Fibroblast of lung (primary cell): ENCODE results near the gene MOSMO. TPM values are rescaled to one million over a fixed set of nuclear protein-coding genes. Genes with fewer than 3 reads are reported as not detected.

Experiments
- DNase-seq, 2 donors: peaks; one replicate each; pipeline versions ENCODE4 v3.0.0 to v3.0.0-alpha.2; 2010; ENCODE audit warnings: low read depth in 2 of 2
- H2AFZ ChIP-seq: 2 replicates; pipeline ENCODE4 v1.5.1; 2012; ENCODE audit warnings: low read length, control low read depth, inconsistent platforms
- H3K27ac ChIP-seq: 2 replicates; pipeline ENCODE4 v1.5.1; 2011; ENCODE audit warnings: low read length, control low read depth; ENCODE audit not compliant: insufficient read depth
- H3K27me3 ChIP-seq: 2 replicates; pipeline ENCODE4 v1.5.1; 2011; ENCODE audit warnings: mild to moderate bottlenecking, low read length; ENCODE audit not compliant: control insufficient read depth, insufficient read depth
- H3K36me3 ChIP-seq: 2 replicates; pipeline ENCODE4 v1.5.1; 2011; ENCODE audit warnings: low read length; ENCODE audit not compliant: control insufficient read depth, insufficient read depth
- H3K4me1 ChIP-seq: 2 replicates; pipeline ENCODE4 v1.5.1; 2011; ENCODE audit warnings: low read length; ENCODE audit not compliant: control insufficient read depth, insufficient read depth; ENCODE audit errors: extremely low read depth
- H3K4me2 ChIP-seq: 2 replicates; pipeline ENCODE4 v1.5.1; 2011; ENCODE audit warnings: low read length, control low read depth; ENCODE audit not compliant: insufficient read depth; ENCODE audit errors: extremely low read depth
- H3K4me3 ChIP-seq, 4 experiments: fragments of 200-600 bp in 1 of 4; sonication (generic) in 1 of 4; replicated peaks in 1 of 4; 2 replicates each; pipeline ENCODE4 v1.5.1; 2011 to 2016; ENCODE audit warnings: low read length in 4 of 4, low read depth in 3 of 4, mild to moderate bottlenecking in 3 of 4, control low read depth in 2 of 4, inconsistent platforms in 1 of 4, mixed read lengths in 1 of 4; ENCODE audit not compliant: insufficient read depth in 1 of 4; ENCODE audit errors: control extremely low read depth in 1 of 4
- H3K79me2 ChIP-seq: 2 replicates; pipeline ENCODE4 v1.5.1; 2012; ENCODE audit warnings: mild to moderate bottlenecking, low read length, inconsistent platforms; ENCODE audit not compliant: control insufficient read depth, insufficient read depth
- H3K9ac ChIP-seq: 2 replicates; pipeline ENCODE4 v1.5.1; 2011; ENCODE audit warnings: mild to moderate bottlenecking, low read length, control low read depth; ENCODE audit not compliant: insufficient read depth
- H3K9me3 ChIP-seq: 2 replicates; pipeline ENCODE4 v1.5.1; 2012; ENCODE audit warnings: low read depth, low read length; ENCODE audit not compliant: control insufficient read depth, insufficient read depth
- H4K20me1 ChIP-seq: 2 replicates; pipeline ENCODE4 v1.5.1; 2011; ENCODE audit warnings: low read length; ENCODE audit not compliant: control insufficient read depth, insufficient read depth; ENCODE audit errors: extremely low read depth
- CTCF ChIP-seq, 2 donors: IDR thresholded peaks in 1 of 2; conservative IDR thresholded peaks in 1 of 2; 1 replicate in 1 of 2; 2 replicates in 1 of 2; pipeline ENCODE4 v1.5.1; 2011 to 2012; ENCODE audit warnings: low read length in 2 of 2, control low read depth in 1 of 2, inconsistent platforms in 1 of 2, low read depth in 1 of 2, mild to moderate bottlenecking in 1 of 2
- EZH2 ChIP-seq: IDR thresholded peaks from 2 replicates; pipeline ENCODE4 v1.5.1; 2012; ENCODE audit warnings: low read length, control low read depth, mild to moderate bottlenecking; ENCODE audit errors: missing control alignments
- polyA plus RNA-seq, 2 donors: library from polyadenylated mRNA; depleted of rRNA in 1 of 2; stranded (reverse) in 1 of 2; unstranded in 1 of 2; fragments of >200 nt; gene quantifications; 2 replicates each; pipeline ENCODE4 v1.2.1, GENCODE V29; 2011 to 2012; ENCODE audit warnings: missing spikeins in 1 of 2
- total RNA-seq: library from RNA; depleted of rRNA; stranded (reverse); fragments of >200 nt; gene quantifications from 2 replicates; pipeline ENCODE4 v1.2.1, GENCODE V29; 2014

The MOSMO gene
- total and polyA plus RNA-seq, 2 donors (not counting 1 experiment from before 2014, with no cell fraction given), result 13.7 to 14.0 TPM

GRCh38 chr16:22116095-22116700, 108.3 kb downstream of the MOSMO start:
- no peak overlapping the region for H3K4me3 ChIP-seq
- no peaks in the 10 kb centered on the region for H3K9me3 ChIP-seq

GRCh38 chr16:22117609-22118008, 109.7 kb downstream of the MOSMO start:
- H4K20me1 ChIP-seq, result no peaks in the 10 kb centered on the region
- no peaks in the 10 kb centered on the region for H3K9me3 ChIP-seq
- no peaks in the 10 kb centered on the region for H3K36me3 ChIP-seq
- H3K4me3 ChIP-seq, result no peak overlapping the region
- H3K4me1 ChIP-seq, result no peaks in the 10 kb centered on the region
- TF ChIP-seq EZH2 (no peak), CTCF (conservative IDR thresholded peaks at IDR 0.05 in 1 of 2, IDR thresholded peaks at IDR 0.05 in 1 of 2; ENCODE audit: low read depth in 1 of 2, low read length in 2 of 2) (no peak)
- peaks cover 2% of the 10 kb centered on the region for H3K27me3 ChIP-seq
- H3K79me2 ChIP-seq, result no peaks in the 10 kb centered on the region
- H3K9ac ChIP-seq, result no peak overlapping the region
- H2AFZ ChIP-seq, result no peak overlapping the region
- H3K4me2 ChIP-seq, result no peak overlapping the region
- H3K27ac ChIP-seq, result no peak overlapping the region
- peak in 1 of 2 donors; percentile 5 for DNase-seq

More at GRCh38 chr16:22116095-22116700, 108.3 kb downstream of the MOSMO start:
- Histone ChIP-seq H4K20me1 (no peaks in the 10 kb centered on the region), H2AFZ (no peak overlapping the region), H3K27ac (no peak overlapping the region), H3K9ac (no peak overlapping the region), H3K4me1 (no peaks in the 10 kb centered on the region), H3K36me3 (no peaks in the 10 kb centered on the region), H3K4me2 (no peak overlapping the region), H3K79me2 (no peaks in the 10 kb centered on the region), H3K27me3 (peaks cover 5% of the 10 kb centered on the region)
- no peak for DNase-seq
- TF ChIP-seq CTCF (conservative IDR thresholded peaks at IDR 0.05 in 1 of 2, IDR thresholded peaks at IDR 0.05 in 1 of 2; ENCODE audit: low read depth in 1 of 2, low read length in 2 of 2) (no peak), EZH2 (no peak)

GRCh38 chr16:22120440-22120839, 112.5 kb downstream of the MOSMO start:
- Histone ChIP-seq H3K79me2 (no peaks in the 10 kb centered on the region), H3K27me3 (peaks cover 2% of the 10 kb centered on the region), H3K9me3 (no peaks in the 10 kb centered on the region), H4K20me1 (no peaks in the 10 kb centered on the region), H3K9ac (no peak overlapping the region), H2AFZ (no peak overlapping the region), H3K36me3 (no peaks in the 10 kb centered on the region), H3K4me3 (no peak overlapping the region), H3K27ac (no peak overlapping the region), H3K4me1 (no peaks in the 10 kb centered on the region), H3K4me2 (no peak overlapping the region)
- DNase-seq, result no peak
- no peak for TF ChIP-seq CTCF (conservative IDR thresholded peaks at IDR 0.05 in 1 of 2, IDR thresholded peaks at IDR 0.05 in 1 of 2; ENCODE audit: low read depth in 1 of 2, low read length in 2 of 2)
- TF ChIP-seq EZH2, result no peak
